Neural crest cell (in vitro differentiated cells): ENCODE results near the gene UBE2V1. TPM values are rescaled to one million over a fixed set of nuclear protein-coding genes. Genes with fewer than 3 reads are reported as not detected.

Experiments
- DNase-seq: peaks from one replicate; pipeline ENCODE4 v3.0.0; 2021; ENCODE audit warnings: low read depth, mixed read lengths, low spot score
- H3K27ac Mint-ChIP-seq: one replicate; pipeline ENCODE4 v1.8.0; 2021; ENCODE audit warnings: mild to moderate bottlenecking, mixed read lengths; ENCODE audit not compliant: unreplicated experiment
- H3K27me3 Mint-ChIP-seq: 2 replicates; pipeline ENCODE4 v1.8.0; 2021; ENCODE audit warnings: low read depth, mild to moderate bottlenecking, mixed read lengths
- H3K36me3 Mint-ChIP-seq: 2 replicates; pipeline ENCODE4 v1.8.0; 2021; ENCODE audit warnings: low read depth, mild to moderate bottlenecking, mixed read lengths
- H3K4me1 Mint-ChIP-seq: 2 replicates; pipeline ENCODE4 v1.8.0; 2021; ENCODE audit warnings: mixed read lengths
- H3K4me3 Mint-ChIP-seq: one replicate; pipeline ENCODE4 v1.8.0; 2021; ENCODE audit warnings: mild to moderate bottlenecking, mixed read lengths
- H3K9me3 Mint-ChIP-seq: 2 replicates; pipeline ENCODE4 v1.8.0; 2021; ENCODE audit warnings: mixed read lengths
- CTCF ChIP-seq: fragments of 200-600 bp; sonication (generic); conservative IDR thresholded peaks from 2 replicates; pipeline ENCODE4 v1.5.0; 2021; ENCODE audit warnings: antibody characterized with exemption, mild to moderate bottlenecking
- total RNA-seq: library from RNA; stranded (reverse); gene quantifications from 2 replicates; pipeline ENCODE4 v1.2.1, GENCODE V29; 2021

Gene UBE2V1
- total RNA-seq, 1 donor from 2014 or later = 147 TPM

GRCh38 chr20:50127587-50128519 lies 14.9 kb upstream of the UBE2V1 start:
- H3K4me1 Mint-ChIP-seq = peaks cover 5% of the 10 kb centered on the region
- no peak overlapping the region for H3K27ac Mint-ChIP-seq
- H3K36me3 Mint-ChIP-seq = peaks cover 10% of the 10 kb centered on the region
- TF ChIP-seq CTCF = no peak
- no peak overlapping the region for H3K4me3 Mint-ChIP-seq
- no peaks in the 10 kb centered on the region for H3K27me3 Mint-ChIP-seq
- no peaks in the 10 kb centered on the region for H3K9me3 Mint-ChIP-seq
- DNase-seq = no peak

- no peak overlapping the region for H3K27ac Mint-ChIP-seq
- DNase-seq = no peak
- TF ChIP-seq CTCF = no peak
- no peaks in the 10 kb centered on the region for H3K27me3 Mint-ChIP-seq
- peaks cover 12% of the 10 kb centered on the region for H3K36me3 Mint-ChIP-seq
- peaks cover 5% of the 10 kb centered on the region for H3K4me1 Mint-ChIP-seq
- no peak overlapping the region for H3K4me3 Mint-ChIP-seq
- no peaks in the 10 kb centered on the region for H3K9me3 Mint-ChIP-seq
Observed at GRCh38 chr20:50126662-50127061, 13.7 kb upstream of the UBE2V1 start.

GRCh38 chr20:50125279-50125678 lies 12.3 kb upstream of the UBE2V1 start:
- no peak for TF ChIP-seq CTCF
- no peaks in the 10 kb centered on the region for H3K27me3 Mint-ChIP-seq

GRCh38 chr20:50124496-50124895 lies 11.5 kb upstream of the UBE2V1 start:
- no peak overlapping the region for H3K27ac Mint-ChIP-seq
- H3K36me3 Mint-ChIP-seq = peaks cover 10% of the 10 kb centered on the region
- no peaks in the 10 kb centered on the region for H3K27me3 Mint-ChIP-seq
- H3K9me3 Mint-ChIP-seq = no peaks in the 10 kb centered on the region
- no peak for DNase-seq
- H3K4me3 Mint-ChIP-seq = no peak overlapping the region
- no peaks in the 10 kb centered on the region for H3K4me1 Mint-ChIP-seq
- TF ChIP-seq CTCF = no peak

More at GRCh38 chr20:50125279-50125678, 12.3 kb upstream of the UBE2V1 start:
- peaks cover 4% of the 10 kb centered on the region for H3K4me1 Mint-ChIP-seq
- no peak overlapping the region for H3K4me3 Mint-ChIP-seq
- H3K9me3 Mint-ChIP-seq = no peaks in the 10 kb centered on the region
- H3K27ac Mint-ChIP-seq = no peak overlapping the region
- no peak for DNase-seq
- H3K36me3 Mint-ChIP-seq = peaks cover 12% of the 10 kb centered on the region

GRCh38 chr20:50123418-50123817 lies 10.5 kb upstream of the UBE2V1 start:
- peaks cover 10% of the 10 kb centered on the region for H3K36me3 Mint-ChIP-seq
- no peaks in the 10 kb centered on the region for H3K27me3 Mint-ChIP-seq
- H3K27ac Mint-ChIP-seq = no peak overlapping the region

More at GRCh38 chr20:50123418-50123817, 10.5 kb upstream of the UBE2V1 start:
- no peaks in the 10 kb centered on the region for H3K9me3 Mint-ChIP-seq
- no peak overlapping the region for H3K4me3 Mint-ChIP-seq
- no peak for TF ChIP-seq CTCF
- no peak for DNase-seq
- H3K4me1 Mint-ChIP-seq = no peaks in the 10 kb centered on the region
